Fibroblast of skin of left quadriceps (primary cell): Measurements from ENCODE around the gene PDE4D.
"Not testable (repeated sequence)": the region's sequence is repeated elsewhere in the genome, so short reads cannot be mapped to it uniquely, and the experiment has no call there.

Source experiments
- DNase-seq, 2 experiments: peaks; one replicate each; pipeline ENCODE4 v3.0.0-alpha.2; 2013; ENCODE audit warnings: low read depth in 2 of 2

PDE4D gene

DNA sequence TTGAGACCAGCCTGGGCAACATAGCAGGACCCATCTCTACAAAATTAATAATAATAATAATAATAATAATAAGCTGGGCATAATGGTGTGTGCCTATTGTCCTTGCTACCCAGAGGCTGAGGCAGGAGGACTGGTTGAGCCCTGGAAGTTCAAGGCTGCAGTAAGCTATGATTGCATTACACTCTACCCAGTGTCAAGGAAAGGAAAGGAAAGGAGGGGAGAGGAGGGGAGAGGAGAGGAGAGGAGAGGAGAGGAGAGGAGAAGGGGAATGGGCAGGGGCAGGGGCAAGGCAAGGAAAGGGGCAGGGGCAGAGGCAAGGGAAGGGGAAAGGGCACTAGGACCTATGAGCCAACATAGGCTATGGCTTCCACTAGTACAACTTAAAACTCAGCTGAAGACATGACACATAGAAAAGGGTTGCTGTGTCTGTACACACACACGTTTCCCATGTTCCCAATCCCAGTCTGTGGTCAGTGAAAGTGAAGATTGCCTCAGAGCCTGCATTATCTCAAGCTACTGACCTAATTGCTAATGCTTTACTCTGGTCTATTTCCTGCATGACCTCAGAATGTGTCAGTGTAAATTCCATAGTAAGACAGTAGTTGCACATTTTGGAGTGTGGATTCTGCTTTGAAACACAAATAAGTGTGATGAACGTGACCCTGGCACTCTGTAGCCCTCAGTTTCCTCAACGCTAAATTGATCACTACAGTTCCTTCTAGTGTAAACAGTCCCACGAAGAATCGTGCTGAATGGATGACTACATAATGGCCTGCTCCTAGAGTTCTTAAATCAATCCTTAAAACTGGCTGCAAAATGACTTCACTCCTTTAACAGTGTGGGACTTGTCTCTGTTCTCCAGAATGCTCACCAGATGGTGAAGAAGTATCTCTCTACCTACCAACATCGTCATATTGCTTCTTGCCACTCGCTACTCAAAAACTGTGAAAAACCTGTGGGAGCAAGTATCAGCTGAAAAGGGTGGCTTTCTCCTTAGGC, 813.6 kb downstream of the PDE4D start:
- DNase-seq: peak; percentile 78 to 80

DNA sequence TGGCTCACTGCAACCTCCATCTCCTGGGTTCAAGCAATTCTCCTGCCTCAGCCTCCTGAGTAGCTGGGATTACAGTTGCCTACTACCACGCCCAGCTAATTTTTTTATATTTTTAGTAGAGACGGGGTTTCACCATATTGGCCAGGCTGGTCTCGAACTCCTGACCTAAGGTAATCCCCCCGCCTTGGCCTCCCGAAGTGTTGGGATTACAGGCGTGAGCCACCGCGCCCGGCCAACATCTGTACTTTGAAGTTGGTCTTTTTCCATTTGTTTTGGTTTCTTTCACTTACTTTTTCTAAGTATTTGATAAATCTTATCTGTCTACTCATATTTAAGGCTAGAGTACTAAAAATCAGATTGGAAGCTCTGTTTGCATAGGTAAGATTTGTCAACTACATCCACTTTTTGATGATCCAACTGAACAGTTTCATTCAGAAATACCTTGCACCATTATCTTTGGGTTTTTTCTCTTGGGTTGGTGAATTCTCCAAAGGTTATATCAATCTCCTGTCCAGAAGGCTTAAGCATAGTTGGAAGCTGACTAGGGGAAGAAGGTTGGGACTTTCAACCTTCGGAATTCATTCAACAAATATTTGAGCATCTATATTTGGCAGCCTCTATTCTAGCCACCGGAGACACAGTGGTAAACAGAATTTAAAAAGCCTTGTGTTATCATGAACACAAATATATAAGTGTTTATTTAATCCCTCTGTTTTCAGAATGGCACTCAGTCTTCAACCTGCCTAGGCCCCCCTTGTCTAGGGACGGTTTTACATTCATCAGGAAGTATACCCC, 821.6 kb downstream of the PDE4D start:
- no peak for DNase-seq

- peak; percentile 87 for DNase-seq
Observed at GRCh38 chr5:59069438-59070079, 824.0 kb downstream of the PDE4D start.

DNA sequence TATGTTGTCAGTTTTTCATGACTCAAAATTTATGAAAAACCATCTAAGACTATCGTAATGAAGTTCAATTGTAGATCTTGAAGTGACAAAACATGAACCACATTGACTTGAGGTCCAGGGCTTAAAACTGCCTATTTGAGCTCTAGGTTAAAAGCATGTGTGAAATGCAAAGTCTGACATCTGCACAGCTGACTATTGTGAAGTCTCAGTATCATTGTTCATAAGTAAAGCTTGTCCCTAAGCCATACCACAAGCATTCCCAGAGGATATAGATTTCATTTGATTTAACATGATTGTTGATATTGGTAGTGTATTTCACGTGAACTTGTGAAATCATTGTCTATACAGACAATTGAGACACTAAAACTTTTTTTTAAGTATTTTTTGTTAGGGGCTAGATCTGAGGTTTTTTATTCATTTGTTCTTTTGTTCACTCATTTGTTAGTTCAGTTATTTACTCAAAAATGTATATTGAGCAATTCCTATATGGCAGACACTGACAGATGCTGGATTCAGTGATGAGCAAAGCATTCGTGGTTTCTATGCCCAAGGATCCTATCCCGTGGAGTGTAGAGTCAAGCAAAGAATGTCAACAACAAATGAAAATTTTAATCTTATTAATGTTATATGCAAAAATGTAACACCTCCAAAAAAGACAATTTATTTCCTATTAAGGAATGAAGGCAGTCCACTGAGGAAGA, 825.4 kb downstream of the PDE4D start:
- peak; percentile 45 to 52 for DNase-seq

DNA sequence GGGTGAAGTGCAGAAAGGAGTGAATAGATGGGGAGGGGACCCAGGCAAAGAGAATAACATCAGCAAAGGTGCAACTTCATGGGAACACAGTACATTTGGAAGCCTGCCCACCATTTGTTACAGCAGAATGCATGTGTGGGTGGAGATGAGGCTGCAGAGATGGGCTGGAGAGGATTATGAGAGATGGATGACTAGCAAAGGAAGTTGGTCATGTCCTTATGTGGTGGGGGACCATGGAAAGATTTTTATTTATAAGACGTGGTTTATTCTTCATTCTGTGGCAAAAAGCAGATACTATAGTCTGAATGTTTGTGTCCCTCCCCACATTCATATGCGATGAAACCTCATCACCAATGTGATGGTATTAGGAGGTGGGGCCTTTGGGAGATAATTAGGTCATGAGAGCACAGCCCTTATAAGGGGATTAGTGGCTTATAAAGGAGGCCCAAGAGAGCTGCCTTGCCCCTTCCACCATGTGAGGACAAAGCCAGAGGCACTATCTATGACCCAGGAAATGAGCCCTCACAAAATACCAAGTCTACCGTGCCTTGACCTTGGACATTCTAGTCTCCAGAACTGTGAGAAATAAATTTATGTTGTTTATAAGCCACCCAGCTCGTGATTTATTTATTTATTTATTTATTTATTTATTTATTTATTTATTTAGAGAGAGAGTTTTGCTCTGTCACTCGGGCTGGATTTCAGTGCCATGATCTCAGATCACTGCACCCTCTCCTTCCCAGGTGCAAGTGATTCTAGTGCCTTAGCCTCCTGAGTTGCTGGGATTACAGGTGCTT, 827.0 kb downstream of the PDE4D start:
- peak; percentile 69 to 73 for DNase-seq

GRCh38 chr5:59065554-59065953, 828.0 kb downstream of the PDE4D start:
- peak; percentile 54 to 63 for DNase-seq

- DNase-seq: no peak
Observed at GRCh38 chr5:59064293-59064692, 829.2 kb downstream of the PDE4D start.

DNA sequence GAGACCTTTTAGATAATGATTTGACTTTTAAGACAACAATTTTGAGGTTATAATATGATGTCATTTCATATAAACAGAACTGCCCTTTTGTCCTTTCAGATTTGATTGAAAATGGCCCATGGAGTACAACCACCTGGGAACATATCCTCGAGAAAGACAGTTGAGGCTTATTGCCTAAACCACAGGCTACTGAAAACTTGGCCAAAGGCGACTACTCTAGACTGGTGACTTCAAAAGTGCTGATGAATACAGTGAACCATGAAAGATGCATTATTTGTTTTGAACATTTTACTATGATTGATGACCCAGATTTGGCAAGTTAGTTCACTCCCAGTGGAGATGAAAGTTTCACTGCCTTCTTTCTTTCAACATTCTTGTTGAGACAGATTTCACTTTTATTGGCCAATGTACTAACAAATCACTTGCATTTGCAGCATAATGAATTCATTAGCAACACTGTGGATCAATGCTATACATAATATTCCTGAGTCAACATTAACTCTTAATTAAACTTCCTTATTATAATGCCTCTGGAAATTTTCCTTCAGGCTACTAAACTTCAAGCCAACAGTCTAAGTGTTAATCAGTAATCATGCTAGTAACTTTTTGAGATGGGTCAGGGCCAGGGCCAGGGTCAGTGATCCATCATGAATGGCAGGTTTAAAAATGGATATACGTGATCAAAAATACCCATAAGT, 830.4 kb downstream of the PDE4D start:
- peak; percentile 86 for DNase-seq

GRCh38 chr5:59061377-59061776, 832.1 kb downstream of the PDE4D start:
- no peak for DNase-seq

DNA sequence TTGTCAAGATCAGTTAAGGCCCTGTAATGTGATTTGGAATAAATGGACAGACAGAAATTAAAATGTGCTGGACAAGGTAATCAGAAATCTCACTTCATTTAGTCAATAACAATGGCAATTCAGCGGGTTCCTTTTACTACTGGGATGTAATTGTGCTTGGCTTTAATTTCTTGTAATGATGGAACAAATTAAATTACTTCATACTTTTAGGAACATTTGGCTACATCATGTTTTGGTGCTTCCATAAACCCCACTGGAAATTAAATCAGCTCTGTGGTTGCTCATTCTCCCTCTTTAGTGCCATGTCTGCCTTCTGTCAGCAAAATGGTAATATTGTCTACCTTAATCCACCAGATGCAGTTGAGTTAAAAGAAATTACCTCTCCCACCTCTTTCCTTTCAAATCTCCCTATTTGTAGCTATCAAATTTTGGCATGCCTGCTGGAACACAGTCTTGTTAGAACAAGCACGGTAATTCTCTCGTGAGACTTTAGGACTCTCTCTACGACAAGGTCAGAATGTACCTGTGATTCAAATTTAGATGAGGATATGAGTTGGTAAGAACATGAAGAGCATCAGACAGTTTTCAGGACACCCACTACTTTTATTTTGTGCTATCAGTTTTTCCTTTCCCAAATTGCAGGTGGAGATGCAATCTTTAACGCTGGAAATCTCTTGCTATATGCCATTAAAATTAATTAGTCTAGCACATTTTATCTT, 834.4 kb downstream of the PDE4D start:
- no peak for DNase-seq

DNA sequence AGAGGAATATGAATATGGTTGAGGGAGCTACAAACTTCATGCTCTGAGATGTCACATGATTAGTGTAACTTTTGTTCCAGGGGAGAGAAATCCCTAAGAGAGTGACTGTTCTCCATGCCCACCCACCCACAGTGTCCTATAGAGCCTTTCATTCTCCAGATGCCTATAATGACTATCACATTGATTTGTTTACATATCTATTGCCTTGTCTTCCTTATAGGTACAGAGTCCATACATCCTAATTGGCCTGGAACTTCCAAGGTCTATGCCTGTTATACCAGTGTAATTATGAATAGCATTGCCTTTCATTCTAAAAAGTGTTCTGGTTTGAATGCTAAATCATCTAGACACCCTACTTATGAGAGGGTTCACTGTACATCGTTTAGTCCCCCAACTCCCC, 835.3 kb downstream of the PDE4D start:
- DNase-seq: no peak

- not testable (repeated sequence) for DNase-seq
Observed at GRCh38 chr5:59056599-59056998, 836.9 kb downstream of the PDE4D start.

- DNase-seq: no peak
Observed at GRCh38 chr5:59055745-59056448, 837.6 kb downstream of the PDE4D start.

- DNase-seq: no peak
Observed at GRCh38 chr5:59054963-59055528, 838.5 kb downstream of the PDE4D start.

DNA sequence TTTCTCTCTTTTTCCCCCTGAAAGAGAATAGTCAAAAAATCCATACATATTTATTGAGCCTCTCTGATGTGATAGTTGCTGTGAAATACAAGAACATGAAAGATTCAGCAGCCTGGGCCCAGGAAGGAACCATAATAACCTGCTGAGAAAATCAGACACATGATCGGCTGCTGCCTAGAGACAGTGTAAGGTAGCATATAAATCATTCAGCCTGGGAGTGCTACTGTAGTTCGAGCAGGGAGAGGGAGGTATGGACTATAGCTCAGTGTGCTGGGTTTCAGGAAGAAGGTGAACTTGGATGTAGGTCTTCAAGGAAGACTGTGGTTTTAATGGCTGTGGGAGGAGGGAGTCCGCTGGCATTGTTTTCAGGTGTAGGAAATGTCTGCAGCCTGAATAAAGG, 841.6 kb downstream of the PDE4D start:
- DNase-seq: no peak

GRCh38 chr5:59049095-59049494, 844.4 kb downstream of the PDE4D start:
- DNase-seq: no peak

DNA sequence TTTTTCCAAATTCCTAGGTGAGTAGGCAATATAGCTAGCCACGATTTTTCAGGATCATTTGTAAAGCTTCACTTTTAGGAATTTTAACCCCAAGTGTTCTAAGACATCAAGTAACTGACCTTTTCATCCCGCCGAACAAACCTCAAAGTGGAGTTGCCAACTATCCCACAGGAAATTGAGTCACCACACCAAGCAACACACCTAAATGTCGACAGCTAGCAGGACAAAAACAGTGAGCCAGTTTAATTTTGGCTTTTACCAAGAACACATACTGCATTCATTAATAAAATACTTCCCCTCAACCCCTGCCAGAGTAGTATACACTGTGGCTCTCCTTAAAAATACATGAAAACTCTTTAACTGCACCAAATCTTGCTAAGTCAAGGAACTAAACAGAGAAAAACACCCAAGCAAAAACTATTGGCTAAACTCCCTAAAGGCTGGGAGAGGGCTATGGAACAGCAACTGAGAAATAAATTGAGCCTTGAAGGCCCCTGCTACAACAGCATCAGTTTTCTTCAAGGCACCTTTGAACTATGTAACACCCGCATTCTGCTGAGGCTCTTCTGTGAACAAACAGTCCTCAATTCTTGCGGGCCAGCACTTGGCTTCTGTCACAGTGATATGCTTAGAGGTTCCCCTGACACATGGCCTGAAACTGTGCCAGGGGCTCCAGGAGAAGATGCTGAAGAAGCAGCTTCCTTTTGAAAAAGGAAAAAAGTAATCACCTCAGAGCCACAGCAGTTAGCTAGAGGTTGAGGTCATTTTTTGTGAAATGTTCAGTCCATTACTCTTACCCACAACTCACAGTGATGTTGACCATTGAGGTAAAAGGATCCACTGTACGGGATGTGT, 851.1 kb downstream of the PDE4D start:
- no peak for DNase-seq
